Measurements from ENCODE around the gene PLA2G4D. TPM values are rescaled to one million over a fixed set of nuclear protein-coding genes. Genes with fewer than 3 reads are reported as not detected.

Gene PLA2G4D
- total RNA-seq, 1 donor, result not detected

DNA sequence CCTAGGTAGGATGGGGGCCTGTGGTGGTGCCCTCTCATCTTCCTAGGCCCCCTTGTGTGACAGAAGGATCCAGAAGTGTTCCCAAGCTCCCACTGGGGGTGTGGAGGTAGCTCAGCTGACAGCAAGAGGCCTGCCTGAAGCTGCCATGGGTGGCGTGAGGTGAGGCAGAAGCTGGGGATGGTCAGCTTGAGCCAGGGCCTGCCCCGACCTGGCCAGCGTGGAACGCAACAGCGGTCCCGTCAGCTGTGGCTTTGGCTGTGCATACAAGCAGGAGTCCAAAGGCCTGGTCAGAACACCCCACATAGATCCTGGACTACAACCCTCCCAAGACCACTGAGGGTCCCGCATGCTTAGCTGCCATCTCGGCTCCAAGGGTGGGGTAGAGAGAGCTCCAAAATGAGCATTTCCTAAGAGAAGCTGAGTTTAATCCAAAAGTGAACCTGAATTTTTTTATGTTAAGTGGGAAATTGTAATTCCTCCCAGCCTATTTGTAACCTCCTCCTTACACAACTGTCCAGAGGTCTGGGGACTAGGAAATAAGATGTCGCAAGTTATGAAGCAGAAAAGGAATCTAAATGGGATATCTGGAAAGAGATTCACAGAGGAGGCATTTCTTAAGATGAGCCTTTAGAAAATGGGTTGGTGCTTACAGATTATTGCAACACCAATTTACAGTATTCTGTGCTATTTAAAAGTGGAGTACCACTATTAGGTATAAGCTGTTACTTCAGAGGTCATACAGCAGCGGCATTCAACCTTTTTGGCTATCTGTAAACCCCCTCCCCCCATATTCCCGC is 9.9 kb upstream of the PLA2G4D start:
- no peak overlapping the region for H3K4me3 ChIP-seq (ENCODE audit: low read depth, low read length)
- peak; percentile 27 for DNase-seq (ENCODE audit: low read depth)
- no peak for TF ChIP-seq CTCF (IDR thresholded peaks at IDR 0.05; ENCODE audit: insufficient read depth, low read length)

- DNase-seq (ENCODE audit: low read depth), result peak; percentile 32
These were observed 8.4 kb upstream of the PLA2G4D start for GRCh38 chr15:42102646-42103235.

GRCh38 chr15:42101861-42102260 is 7.5 kb upstream of the PLA2G4D start:
- H3K4me3 ChIP-seq (ENCODE audit: low read depth, low read length), result no peak overlapping the region
- DNase-seq (ENCODE audit: low read depth), result no peak
- no peak for TF ChIP-seq CTCF (IDR thresholded peaks at IDR 0.05; ENCODE audit: insufficient read depth, low read length)

More at GRCh38 chr15:42102646-42103235, 8.4 kb upstream of the PLA2G4D start:
- TF ChIP-seq CTCF (IDR thresholded peaks at IDR 0.05; ENCODE audit: insufficient read depth, low read length), result no peak
- no peak overlapping the region for H3K4me3 ChIP-seq (ENCODE audit: low read depth, low read length)

- DNase-seq (ENCODE audit: low read depth), result no peak
These were observed 5.8 kb upstream of the PLA2G4D start for GRCh38 chr15:42100021-42100800.

GRCh38 chr15:42097018-42097417 is 2.7 kb upstream of the PLA2G4D start:
- no peak for TF ChIP-seq CTCF (IDR thresholded peaks at IDR 0.05; ENCODE audit: insufficient read depth, low read length)
- no peak for DNase-seq (ENCODE audit: low read depth)
- H3K4me3 ChIP-seq (ENCODE audit: low read depth, low read length), result no peak overlapping the region

More at GRCh38 chr15:42100021-42100800, 5.8 kb upstream of the PLA2G4D start:
- no peak overlapping the region for H3K4me3 ChIP-seq (ENCODE audit: low read depth, low read length)
- no peak for TF ChIP-seq CTCF (IDR thresholded peaks at IDR 0.05; ENCODE audit: insufficient read depth, low read length)

GRCh38 chr15:42093966-42094365 is 396 bp downstream of the PLA2G4D start:
- no peak for TF ChIP-seq CTCF (IDR thresholded peaks at IDR 0.05; ENCODE audit: insufficient read depth, low read length)
- DNase-seq (ENCODE audit: low read depth), result no peak
- no peak overlapping the region for H3K4me3 ChIP-seq (ENCODE audit: low read depth, low read length)
